ENCODE measurements around the gene FGF8. TPM values are rescaled to one million over a fixed set of nuclear protein-coding genes. Genes with fewer than 3 reads are reported as not detected.

The FGF8 gene
- total and polyA plus RNA-seq, 4 donors = 0.42 TPM; not detected in 3

DNA sequence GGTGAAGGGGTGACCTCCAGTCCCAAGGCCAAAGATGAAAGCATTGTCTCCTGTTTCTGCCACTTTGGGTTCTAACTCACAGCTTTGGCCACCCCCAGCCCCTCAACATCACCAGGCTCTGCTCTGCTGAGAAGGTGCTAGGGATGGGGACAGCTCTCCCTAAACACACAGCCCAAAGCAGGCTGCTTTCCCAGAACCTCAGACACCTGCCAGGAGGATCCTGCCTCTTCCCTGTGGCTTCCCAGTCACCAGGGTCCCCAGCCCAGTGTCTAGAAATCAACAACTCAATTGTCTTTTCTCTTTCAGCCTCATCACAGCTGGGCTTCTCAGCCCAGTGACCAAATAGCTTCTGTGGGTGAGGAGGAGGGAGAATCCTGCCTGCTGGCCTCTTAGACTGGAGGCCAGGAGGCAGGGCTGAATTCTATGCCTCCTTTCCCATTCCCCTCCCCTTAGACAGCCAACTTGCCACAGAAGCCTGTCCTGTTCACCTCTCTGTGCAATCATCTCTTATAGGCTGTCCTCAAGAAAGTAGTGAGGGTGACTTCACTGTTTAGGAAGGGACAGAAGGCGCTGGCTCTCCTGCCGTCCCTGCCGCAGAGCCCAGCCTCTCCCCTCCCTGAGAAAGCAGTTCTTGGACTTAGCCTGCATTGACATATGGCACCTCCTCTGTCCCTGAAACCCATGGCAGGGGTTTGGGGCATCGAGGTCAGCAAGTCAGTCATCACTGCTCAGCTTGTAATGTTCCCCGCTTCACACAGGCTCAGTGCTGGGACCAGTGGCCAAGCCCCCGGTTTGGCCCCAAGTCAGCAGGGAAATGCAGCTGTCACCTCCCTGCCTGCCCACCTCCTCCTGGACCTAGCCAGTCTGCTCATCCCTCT, 3.7 kb downstream of the FGF8 start (continued):
- TF ChIP-seq, protein P1, sequence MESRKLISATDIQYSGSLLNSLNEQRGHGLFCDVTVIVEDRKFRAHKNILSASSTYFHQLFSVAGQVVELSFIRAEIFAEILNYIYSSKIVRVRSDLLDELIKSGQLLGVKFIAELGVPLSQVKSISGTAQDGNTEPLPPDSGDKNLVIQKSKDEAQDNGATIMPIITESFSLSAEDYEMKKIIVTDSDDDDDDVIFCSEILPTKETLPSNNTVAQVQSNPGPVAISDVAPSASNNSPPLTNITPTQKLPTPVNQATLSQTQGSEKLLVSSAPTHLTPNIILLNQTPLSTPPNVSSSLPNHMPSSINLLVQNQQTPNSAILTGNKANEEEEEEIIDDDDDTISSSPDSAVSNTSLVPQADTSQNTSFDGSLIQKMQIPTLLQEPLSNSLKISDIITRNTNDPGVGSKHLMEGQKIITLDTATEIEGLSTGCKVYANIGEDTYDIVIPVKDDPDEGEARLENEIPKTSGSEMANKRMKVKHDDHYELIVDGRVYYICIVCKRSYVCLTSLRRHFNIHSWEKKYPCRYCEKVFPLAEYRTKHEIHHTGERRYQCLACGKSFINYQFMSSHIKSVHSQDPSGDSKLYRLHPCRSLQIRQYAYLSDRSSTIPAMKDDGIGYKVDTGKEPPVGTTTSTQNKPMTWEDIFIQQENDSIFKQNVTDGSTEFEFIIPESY (IDR thresholded peaks at IDR 0.05) = no peak
- TF ChIP-seq, protein P2, sequence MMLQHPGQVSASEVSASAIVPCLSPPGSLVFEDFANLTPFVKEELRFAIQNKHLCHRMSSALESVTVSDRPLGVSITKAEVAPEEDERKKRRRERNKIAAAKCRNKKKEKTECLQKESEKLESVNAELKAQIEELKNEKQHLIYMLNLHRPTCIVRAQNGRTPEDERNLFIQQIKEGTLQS (IDR thresholded peaks at IDR 0.05) = no peak
- no peak for TF ChIP-seq FOXA2 (IDR thresholded peaks at IDR 0.05)
- no peak for TF ChIP-seq RXRA (IDR thresholded peaks at IDR 0.05)

DNA sequence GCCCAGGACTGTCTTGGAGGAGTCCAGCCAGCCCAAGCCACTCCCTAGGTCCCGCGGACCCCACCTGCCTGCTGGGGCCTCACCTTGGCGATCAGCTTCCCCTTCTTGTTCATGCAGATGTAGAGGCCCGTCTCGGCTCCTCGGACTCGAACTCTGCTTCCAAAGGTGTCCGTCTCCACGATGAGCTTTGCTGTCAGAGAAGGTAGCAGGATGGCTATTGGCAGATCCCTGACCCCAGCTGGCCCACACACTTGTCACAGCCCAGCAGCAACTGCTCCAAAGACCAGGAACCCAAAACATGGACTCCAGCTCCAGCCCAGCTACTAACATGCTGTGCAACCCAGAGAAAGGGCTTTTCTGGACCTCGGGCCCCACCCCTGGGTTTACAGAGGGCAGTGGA, 4.5 kb downstream of the FGF8 start:
- H3K4me3 ChIP-seq (ENCODE audit: low read depth in 1 of 3, low read length in 3 of 3) = no peak overlapping the region
- no peak for DNase-seq (ENCODE audit: low spot score)
- H3K36me3 ChIP-seq (ENCODE audit: control insufficient read depth in 4 of 4, insufficient read depth in 3 of 4, low read depth in 1 of 4, low read length in 3 of 4) = no peaks in the 10 kb centered on the region
- TF ChIP-seq FOXA2 (IDR thresholded peaks at IDR 0.05) (no peak), TAF1 (conservative IDR thresholded peaks at IDR 0.05) (no peak), GABPA (IDR thresholded peaks at IDR 0.05 in 1 of 2, conservative IDR thresholded peaks at IDR 0.05 in 1 of 2) (no peak), JUND (IDR thresholded peaks at IDR 0.05) (no peak), SP1 (IDR thresholded peaks at IDR 0.05) (no peak), HNF4A (conservative IDR thresholded peaks at IDR 0.05) (no peak), RXRA (IDR thresholded peaks at IDR 0.05) (no peak), YY1 (IDR thresholded peaks at IDR 0.05) (no peak), NR2F2 (IDR thresholded peaks at IDR 0.05) (no peak), FOXA1 (IDR thresholded peaks at IDR 0.05) (no peak), EGR1 (IDR thresholded peaks at IDR 0.05; ENCODE audit: low read depth in 2 of 2) (no peak), HNF4G (IDR thresholded peaks at IDR 0.05) (no peak), RAD21 (IDR thresholded peaks at IDR 0.05) (no peak)
- TF ChIP-seq, protein P3, sequence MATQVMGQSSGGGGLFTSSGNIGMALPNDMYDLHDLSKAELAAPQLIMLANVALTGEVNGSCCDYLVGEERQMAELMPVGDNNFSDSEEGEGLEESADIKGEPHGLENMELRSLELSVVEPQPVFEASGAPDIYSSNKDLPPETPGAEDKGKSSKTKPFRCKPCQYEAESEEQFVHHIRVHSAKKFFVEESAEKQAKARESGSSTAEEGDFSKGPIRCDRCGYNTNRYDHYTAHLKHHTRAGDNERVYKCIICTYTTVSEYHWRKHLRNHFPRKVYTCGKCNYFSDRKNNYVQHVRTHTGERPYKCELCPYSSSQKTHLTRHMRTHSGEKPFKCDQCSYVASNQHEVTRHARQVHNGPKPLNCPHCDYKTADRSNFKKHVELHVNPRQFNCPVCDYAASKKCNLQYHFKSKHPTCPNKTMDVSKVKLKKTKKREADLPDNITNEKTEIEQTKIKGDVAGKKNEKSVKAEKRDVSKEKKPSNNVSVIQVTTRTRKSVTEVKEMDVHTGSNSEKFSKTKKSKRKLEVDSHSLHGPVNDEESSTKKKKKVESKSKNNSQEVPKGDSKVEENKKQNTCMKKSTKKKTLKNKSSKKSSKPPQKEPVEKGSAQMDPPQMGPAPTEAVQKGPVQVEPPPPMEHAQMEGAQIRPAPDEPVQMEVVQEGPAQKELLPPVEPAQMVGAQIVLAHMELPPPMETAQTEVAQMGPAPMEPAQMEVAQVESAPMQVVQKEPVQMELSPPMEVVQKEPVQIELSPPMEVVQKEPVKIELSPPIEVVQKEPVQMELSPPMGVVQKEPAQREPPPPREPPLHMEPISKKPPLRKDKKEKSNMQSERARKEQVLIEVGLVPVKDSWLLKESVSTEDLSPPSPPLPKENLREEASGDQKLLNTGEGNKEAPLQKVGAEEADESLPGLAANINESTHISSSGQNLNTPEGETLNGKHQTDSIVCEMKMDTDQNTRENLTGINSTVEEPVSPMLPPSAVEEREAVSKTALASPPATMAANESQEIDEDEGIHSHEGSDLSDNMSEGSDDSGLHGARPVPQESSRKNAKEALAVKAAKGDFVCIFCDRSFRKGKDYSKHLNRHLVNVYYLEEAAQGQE (IDR thresholded peaks at IDR 0.05) = no peak
- TF ChIP-seq, protein P1 (IDR thresholded peaks at IDR 0.05) = no peak
- TF ChIP-seq, protein P4, sequence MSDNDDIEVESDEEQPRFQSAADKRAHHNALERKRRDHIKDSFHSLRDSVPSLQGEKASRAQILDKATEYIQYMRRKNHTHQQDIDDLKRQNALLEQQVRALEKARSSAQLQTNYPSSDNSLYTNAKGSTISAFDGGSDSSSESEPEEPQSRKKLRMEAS (IDR thresholded peaks at IDR 0.05) = no peak
- TF ChIP-seq, protein P5, sequence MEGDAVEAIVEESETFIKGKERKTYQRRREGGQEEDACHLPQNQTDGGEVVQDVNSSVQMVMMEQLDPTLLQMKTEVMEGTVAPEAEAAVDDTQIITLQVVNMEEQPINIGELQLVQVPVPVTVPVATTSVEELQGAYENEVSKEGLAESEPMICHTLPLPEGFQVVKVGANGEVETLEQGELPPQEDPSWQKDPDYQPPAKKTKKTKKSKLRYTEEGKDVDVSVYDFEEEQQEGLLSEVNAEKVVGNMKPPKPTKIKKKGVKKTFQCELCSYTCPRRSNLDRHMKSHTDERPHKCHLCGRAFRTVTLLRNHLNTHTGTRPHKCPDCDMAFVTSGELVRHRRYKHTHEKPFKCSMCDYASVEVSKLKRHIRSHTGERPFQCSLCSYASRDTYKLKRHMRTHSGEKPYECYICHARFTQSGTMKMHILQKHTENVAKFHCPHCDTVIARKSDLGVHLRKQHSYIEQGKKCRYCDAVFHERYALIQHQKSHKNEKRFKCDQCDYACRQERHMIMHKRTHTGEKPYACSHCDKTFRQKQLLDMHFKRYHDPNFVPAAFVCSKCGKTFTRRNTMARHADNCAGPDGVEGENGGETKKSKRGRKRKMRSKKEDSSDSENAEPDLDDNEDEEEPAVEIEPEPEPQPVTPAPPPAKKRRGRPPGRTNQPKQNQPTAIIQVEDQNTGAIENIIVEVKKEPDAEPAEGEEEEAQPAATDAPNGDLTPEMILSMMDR (IDR thresholded peaks at IDR 0.05; ENCODE audit: low read depth, low read length, missing input control) = no peak
- TF ChIP-seq, protein P2 (IDR thresholded peaks at IDR 0.05) = no peak
- H3K9me3 ChIP-seq (ENCODE audit: control insufficient read depth in 4 of 4, low read length in 3 of 4) = no peaks in the 10 kb centered on the region
- 92% methylated on average over 10 of the region's 10 CpGs for WGBS
- peaks cover 0 to 11% (median 3%) of the 10 kb centered on the region in 4 donors for H3K27me3 ChIP-seq (ENCODE audit: control insufficient read depth in 4 of 4, insufficient read depth in 4 of 4, low read length in 3 of 4)
- H3K9ac ChIP-seq (ENCODE audit: low read depth in 1 of 2, low read length in 2 of 2) = no peak overlapping the region
- peaks cover 0 to 10% (median 5%) of the 10 kb centered on the region in 4 donors for H3K4me1 ChIP-seq (ENCODE audit: control insufficient read depth in 4 of 4, insufficient read depth in 4 of 4, low read length in 3 of 4)
- no peak overlapping the region for H3K27ac ChIP-seq (ENCODE audit: low read depth in 1 of 2, low read length in 2 of 2)

Data from liver (tissue), 9 donors.